ENCODE data around the gene CACHD1. TPM values are rescaled to one million over a fixed set of nuclear protein-coding genes. Genes with fewer than 3 reads are reported as not detected.

CACHD1 gene
- total RNA-seq, 4 donors from 2014 or later: 2.2 to 3.6 (median 2.9) TPM

GRCh38 chr1:64502083-64502482 lies 32.2 kb downstream of the CACHD1 start:
- TF ChIP-seq CTCF (IDR thresholded peaks at IDR 0.05 in 4 of 5, conservative IDR thresholded peaks at IDR 0.05 in 1 of 5): no peak
- no peak for TF ChIP-seq POLR2A (IDR thresholded peaks at IDR 0.05)
- Histone ChIP-seq H3K9me3 (no peaks in the 10 kb centered on the region), H3K4me3 (no peak overlapping the region), H3K36me3 (no peaks in the 10 kb centered on the region), H3K27me3 (no peaks in the 10 kb centered on the region), H3K27ac (no peak overlapping the region), H3K4me1 (peaks cover 10 to 25% of the 10 kb centered on the region in 2 donors)
- intact Hi-C loops (cut with DNase I; ENCODE audit: low total_unique reads) (no loop called here), in situ Hi-C loops (cut with MboI; ENCODE audit: low sequenced_read_pairs in 4 of 4) (no loop called here)
- no peak for DNase-seq
- ATAC-seq: no peak

- H3K27ac ChIP-seq: peak overlapping the region in 1 of 4 donors; percentile 25
Observed at GRCh38 chr1:64502931-64503330, 33.0 kb downstream of the CACHD1 start.

GRCh38 chr1:64505232-64505943 lies 35.5 kb downstream of the CACHD1 start:
- intact Hi-C loops (cut with DNase I; ENCODE audit: low total_unique reads): no loop called here
- H3K27ac ChIP-seq: peak overlapping the region; percentile 10 to 55 (median 36)

More at GRCh38 chr1:64502931-64503330, 33.0 kb downstream of the CACHD1 start:
- DNase-seq: no peak
- Histone ChIP-seq H3K4me1 (peaks cover 8 to 22% of the 10 kb centered on the region in 2 donors), H3K36me3 (no peaks in the 10 kb centered on the region), H3K4me3 (no peak overlapping the region), H3K27me3 (no peaks in the 10 kb centered on the region), H3K9me3 (no peaks in the 10 kb centered on the region)
- intact Hi-C loops (cut with DNase I; ENCODE audit: low total_unique reads) (no loop called here), in situ Hi-C loops (cut with MboI; ENCODE audit: low sequenced_read_pairs in 4 of 4) (no loop called here)
- no peak for ATAC-seq
- no peak for TF ChIP-seq CTCF (IDR thresholded peaks at IDR 0.05 in 4 of 5, conservative IDR thresholded peaks at IDR 0.05 in 1 of 5)
- no peak for TF ChIP-seq POLR2A (IDR thresholded peaks at IDR 0.05)

GRCh38 chr1:64505944-64506655 lies 36.2 kb downstream of the CACHD1 start:
- Histone ChIP-seq H3K27me3 (no peaks in the 10 kb centered on the region), H3K4me1 (peaks cover 8 to 22% of the 10 kb centered on the region in 2 donors), H3K4me3 (peak overlapping the region; percentile 54 to 64 (median 58)), H3K36me3 (no peaks in the 10 kb centered on the region), H3K27ac (peak overlapping the region; percentile 10 to 55 (median 36)), H3K9me3 (no peaks in the 10 kb centered on the region)
- in situ Hi-C loops (cut with MboI; ENCODE audit: low sequenced_read_pairs in 4 of 4): no loop called here
- intact Hi-C loops (cut with DNase I; ENCODE audit: low total_unique reads): no loop called here
- TF ChIP-seq POLR2A (IDR thresholded peaks at IDR 0.05): no peak
- ATAC-seq (peak; percentile 62 to 63), DNase-seq (peak in 1 of 2 donors; percentile 31)

More at GRCh38 chr1:64505232-64505943, 35.5 kb downstream of the CACHD1 start:
- H3K4me3 ChIP-seq: peak overlapping the region; percentile 54 to 64 (median 58)
- peak; percentile 48 to 57 for ATAC-seq
- no peaks in the 10 kb centered on the region for H3K36me3 ChIP-seq
- in situ Hi-C loops (cut with MboI; ENCODE audit: low sequenced_read_pairs in 4 of 4): no loop called here
- peak; percentile 4 to 27 for DNase-seq
- no peak for TF ChIP-seq POLR2A (IDR thresholded peaks at IDR 0.05)
- TF ChIP-seq CTCF (IDR thresholded peaks at IDR 0.05 in 4 of 5, conservative IDR thresholded peaks at IDR 0.05 in 1 of 5): no peak
- H3K9me3 ChIP-seq: no peaks in the 10 kb centered on the region
- H3K4me1 ChIP-seq: peaks cover 8 to 22% of the 10 kb centered on the region in 2 donors
- H3K27me3 ChIP-seq: no peaks in the 10 kb centered on the region

GRCh38 chr1:64508629-64509028 lies 38.7 kb downstream of the CACHD1 start:
- intact Hi-C loops (cut with DNase I; ENCODE audit: low total_unique reads): no loop called here
- ATAC-seq (no peak), DNase-seq (no peak)
- TF ChIP-seq POLR2A (IDR thresholded peaks at IDR 0.05) (no peak), CTCF (IDR thresholded peaks at IDR 0.05 in 4 of 5, conservative IDR thresholded peaks at IDR 0.05 in 1 of 5) (no peak)
- in situ Hi-C loops (cut with MboI; ENCODE audit: low sequenced_read_pairs in 4 of 4): no loop called here
- Histone ChIP-seq H3K4me3 (no peak overlapping the region), H3K9me3 (no peaks in the 10 kb centered on the region), H3K27ac (no peak overlapping the region), H3K4me1 (peaks cover 10 to 14% of the 10 kb centered on the region in 2 donors), H3K36me3 (no peaks in the 10 kb centered on the region), H3K27me3 (no peaks in the 10 kb centered on the region)

All from gastrocnemius medialis (tissue), 4 donors.